KMS-11 (cell line): ENCODE data around the gene GLT8D2.

Source experiments
- H2AFZ ChIP-seq: fragments of 200-600 bp; sonication (generic); 2 replicates; pipeline ENCODE4 v1.6.1; 2016; ENCODE audit warnings: antibody characterized with exemption, mixed run types, low read depth
- H3K27ac ChIP-seq: fragments of 200-600 bp; sonication (generic); 2 replicates; pipeline ENCODE4 v1.6.1; 2016; ENCODE audit warnings: mild to moderate bottlenecking, mixed run types
- H3K27me3 ChIP-seq: fragments of 200-600 bp; sonication (generic); 2 replicates; pipeline ENCODE4 v1.6.1; 2017; ENCODE audit warnings: mild to moderate bottlenecking, low read depth, mixed run types, moderate library complexity; ENCODE audit not compliant: insufficient read depth
- H3K36me3 ChIP-seq: fragments of 200-600 bp; sonication (generic); 2 replicates; pipeline ENCODE4 v1.6.1; 2017; ENCODE audit warnings: mild to moderate bottlenecking, mixed run types; ENCODE audit not compliant: insufficient read depth
- H3K4me1 ChIP-seq: fragments of 200-600 bp; sonication (generic); 2 replicates; pipeline ENCODE4 v1.6.1; 2016; ENCODE audit warnings: mild to moderate bottlenecking, low read depth, mixed run types; ENCODE audit not compliant: poor library complexity, severe bottlenecking
- H3K4me2 ChIP-seq: fragments of 200-600 bp; sonication (generic); 2 replicates; pipeline ENCODE4 v1.7.0; 2016; ENCODE audit warnings: mild to moderate bottlenecking, mixed run types
- H3K4me3 ChIP-seq: fragments of 200-600 bp; sonication (generic); IDR thresholded peaks from 2 replicates; pipeline ENCODE4 v1.6.1; 2017; ENCODE audit warnings: low read depth, low read length, mixed read lengths; ENCODE audit not compliant: insufficient read depth
- H3K79me2 ChIP-seq: fragments of 200-600 bp; sonication (generic); 2 replicates; pipeline ENCODE4 v1.6.1; 2016; ENCODE audit warnings: low read depth, mixed run types; ENCODE audit not compliant: insufficient read depth
- H3K9ac ChIP-seq: fragments of 200-600 bp; sonication (generic); 2 replicates; pipeline ENCODE4 v1.6.1; 2016; ENCODE audit warnings: mild to moderate bottlenecking, mixed run types
- H4K20me1 ChIP-seq: fragments of 200-600 bp; sonication (generic); 2 replicates; pipeline ENCODE4 v1.6.1; 2016; ENCODE audit warnings: mild to moderate bottlenecking, mixed run types; ENCODE audit not compliant: insufficient read depth
- CTCF ChIP-seq: fragments of 200-600 bp; sonication (generic); conservative IDR thresholded peaks from 2 replicates; pipeline ENCODE4 v1.6.1; 2017; ENCODE audit warnings: low read depth, mild to moderate bottlenecking, antibody characterized with exemption, low read length, moderate library complexity, mixed read lengths

GLT8D2 gene

GRCh38 chr12:104010606-104011169 is 39.3 kb downstream of the GLT8D2 start:
- Histone ChIP-seq H2AFZ (no peak overlapping the region), H3K27me3 (no peaks in the 10 kb centered on the region), H3K27ac (no peak overlapping the region), H3K4me3 (no peak overlapping the region), H3K4me1 (no peaks in the 10 kb centered on the region), H3K79me2 (no peaks in the 10 kb centered on the region), H3K36me3 (no peaks in the 10 kb centered on the region), H3K4me2 (no peak overlapping the region), H4K20me1 (no peaks in the 10 kb centered on the region), H3K9ac (no peak overlapping the region)
- no peak for TF ChIP-seq CTCF

DNA sequence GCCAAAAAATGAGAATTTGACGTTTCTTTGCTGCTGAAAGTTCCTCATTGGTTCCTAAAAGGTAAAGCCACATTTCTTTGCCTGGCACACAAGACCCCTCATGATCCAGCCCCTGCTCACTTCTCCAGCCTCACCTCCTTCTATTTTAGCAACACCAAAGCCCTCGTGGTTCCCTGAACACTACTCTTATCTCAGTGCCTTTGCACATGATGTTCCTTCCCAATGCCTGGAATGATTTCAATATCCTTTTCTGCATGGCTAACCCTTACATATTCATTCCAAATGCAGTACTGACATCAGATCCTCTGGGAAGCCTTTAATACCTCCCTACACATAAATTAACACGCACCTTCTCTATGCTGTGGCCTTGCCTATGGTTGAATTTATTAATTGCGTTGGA is 39.9 kb downstream of the GLT8D2 start:
- Histone ChIP-seq H3K79me2 (no peaks in the 10 kb centered on the region), H3K36me3 (no peaks in the 10 kb centered on the region), H2AFZ (no peak overlapping the region), H3K4me3 (no peak overlapping the region), H3K27ac (no peak overlapping the region), H4K20me1 (no peaks in the 10 kb centered on the region), H3K4me1 (no peaks in the 10 kb centered on the region), H3K9ac (no peak overlapping the region), H3K4me2 (no peak overlapping the region), H3K27me3 (no peaks in the 10 kb centered on the region)
- TF ChIP-seq CTCF: no peak

- no peak overlapping the region for H3K9ac ChIP-seq
- H2AFZ ChIP-seq: no peak overlapping the region
- no peaks in the 10 kb centered on the region for H3K27me3 ChIP-seq
- no peaks in the 10 kb centered on the region for H3K36me3 ChIP-seq
- no peak overlapping the region for H3K4me3 ChIP-seq
- no peaks in the 10 kb centered on the region for H3K4me1 ChIP-seq
- no peaks in the 10 kb centered on the region for H4K20me1 ChIP-seq
- H3K27ac ChIP-seq: no peak overlapping the region
- no peaks in the 10 kb centered on the region for H3K79me2 ChIP-seq
- no peak for TF ChIP-seq CTCF
- H3K4me2 ChIP-seq: no peak overlapping the region
Observed at GRCh38 chr12:104006929-104007328, 43.1 kb downstream of the GLT8D2 start.

GRCh38 chr12:104003596-104003995 is 46.4 kb downstream of the GLT8D2 start:
- no peak for TF ChIP-seq CTCF
- Histone ChIP-seq H3K9ac (no peak overlapping the region), H2AFZ (no peak overlapping the region), H3K27me3 (no peaks in the 10 kb centered on the region), H3K4me3 (no peak overlapping the region), H3K79me2 (no peaks in the 10 kb centered on the region), H4K20me1 (no peaks in the 10 kb centered on the region), H3K36me3 (no peaks in the 10 kb centered on the region), H3K4me2 (no peak overlapping the region), H3K27ac (no peak overlapping the region), H3K4me1 (no peaks in the 10 kb centered on the region)
